Measurements from ENCODE around the gene FASTK. TPM values are rescaled to one million over a fixed set of nuclear protein-coding genes. Genes with fewer than 3 reads are reported as not detected.

Gene FASTK
- total and polyA plus RNA-seq, 2 of the 4 experiments (the other 2 are of a cell fraction) = 53.8 to 115 TPM

DNA sequence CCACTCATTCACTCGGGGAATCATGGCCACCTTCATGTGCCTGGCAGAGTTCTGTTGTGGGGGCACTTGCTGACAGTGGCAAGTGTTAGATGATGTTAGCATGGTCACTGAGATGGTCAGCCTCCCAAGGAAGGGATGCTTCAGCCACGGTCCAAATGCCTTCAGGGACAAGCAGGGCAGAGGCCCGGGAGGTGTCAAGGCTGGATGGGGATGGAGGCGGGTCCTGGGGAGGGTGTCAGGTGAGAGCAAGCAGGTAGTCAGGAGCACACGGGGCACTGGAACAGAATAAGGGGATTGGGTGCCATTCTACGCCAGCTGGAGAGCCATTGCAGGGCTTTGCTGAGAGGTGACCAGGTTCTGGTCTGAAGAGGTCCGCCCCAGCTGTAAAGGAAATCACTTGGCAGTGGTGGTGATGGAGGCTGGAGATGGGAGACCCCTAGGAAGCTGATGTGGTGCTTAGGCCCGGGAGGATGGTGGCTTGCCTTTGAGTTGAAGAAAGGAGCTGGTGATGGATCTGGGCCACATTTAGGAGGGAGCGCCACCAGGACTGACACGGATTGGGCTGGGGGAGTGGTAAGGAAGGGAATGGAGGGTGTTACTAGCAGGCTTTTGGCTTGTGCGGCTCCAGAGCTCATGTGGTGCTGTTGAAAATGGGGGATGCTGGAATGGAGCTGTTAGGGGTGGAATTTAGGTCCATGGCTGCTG, 29.8 kb upstream of the FASTK start:
- H3K4ac ChIP-seq (ENCODE audit: low read depth, low read length) = peak overlapping the region; percentile 86
- no peak overlapping the region for H3K18ac ChIP-seq (ENCODE audit: low read depth, low read length)
- ChIA-PET POLR2A (ENCODE audit: unreplicated experiment) (no interaction called here), CTCF (interaction anchor here (0.6 to 1.7 kb wide), 6 partner anchors 13 to 71 kb away, joined by 3 to 7 read pairs (median 4); no protein-coding TSS in a partner anchor)
- no peak overlapping the region for H2BK5ac ChIP-seq (ENCODE audit: low read depth, low read length, poor library complexity, severe bottlenecking)
- no peak overlapping the region for H2BK15ac ChIP-seq (ENCODE audit: low read depth, low read length)
- H3K9me1 ChIP-seq (ENCODE audit: insufficient read depth, low read length) = peaks cover 19% of the 10 kb centered on the region
- H2AK9ac ChIP-seq (replicated peaks; ENCODE audit: low read depth, low read length, poor library complexity) = peak overlapping the region; percentile 92
- 0 out of 4 replicates have a peak overlapping the region, but pooled peaks of 1 of the 2 experiments have one; percentile 29 for H4K8ac ChIP-seq (ENCODE audit: low read depth in 2 of 2, low read length in 2 of 2)
- H3K79me1 ChIP-seq (ENCODE audit: low read depth in 1 of 2, low read length in 2 of 2) = peaks cover 23 to 76% of the 10 kb centered on the region in 2 experiments; a peak in 3 of 4 replicates
- H4K5ac ChIP-seq (ENCODE audit: low read depth, low read length) = no peak overlapping the region
- no peak overlapping the region for H3K4me3 ChIP-seq (ENCODE audit: insufficient read depth, low read depth, low read length)
- peaks cover 22% of the 10 kb centered on the region for H3K4me1 ChIP-seq (ENCODE audit: control insufficient read depth, insufficient read depth, low read length)
- H3K23ac ChIP-seq (ENCODE audit: low read depth, low read length) = peak overlapping the region; percentile 63; the same call in 1 of the 2 replicates
- 0 out of 2 replicates have a peak overlapping the region, but pooled peaks have one; percentile 42 for H2BK120ac ChIP-seq (ENCODE audit: low read depth, low read length)
- H3K9ac ChIP-seq (ENCODE audit: low read depth, low read length) = no peak overlapping the region
- H3K9me3 ChIP-seq (ENCODE audit: control insufficient read depth, insufficient read depth, low read length) = no peaks in the 10 kb centered on the region
- intact Hi-C loops (cut with micrococcal nuclease) = loop anchor here (2.0 to 5.0 kb wide), 4 partner anchors 98 to 332 kb away; no protein-coding TSS in a partner anchor
- H3K56ac ChIP-seq (ENCODE audit: extremely low read depth, insufficient read depth, low read length) = no peak overlapping the region
- peak overlapping the region; percentile 35; the same call in 1 of the 2 replicates for H2BK20ac ChIP-seq (ENCODE audit: low read depth, low read length)
- peak overlapping the region; percentile 38; the same call in 1 of the 2 replicates for H4K91ac ChIP-seq (ENCODE audit: insufficient read depth, low read depth, low read length)
- WGBS, 2 experiments (ENCODE audit: extremely low coverage in 2 of 2, insufficient read length in 1 of 2) = 76% methylated on average over 10 of the region's 11 CpGs; no CpG with 5 or more reads in 1 of the 2 experiments
- H2AFZ ChIP-seq (replicated peaks; ENCODE audit: low read length, poor library complexity) = no peak overlapping the region
- ATAC-seq (ENCODE audit: low read depth) = no peak
- H4K20me1 ChIP-seq (ENCODE audit: insufficient read depth, low read length) = peaks cover 73% of the 10 kb centered on the region
- H3K4me2 ChIP-seq (ENCODE audit: low read depth, low read length) = no peak overlapping the region
- in situ Hi-C loops (cut with MboI; ENCODE audit: low sequenced_read_pairs) = loop anchor here (5.0 to 25.0 kb wide), 2 partner anchors 88 to 323 kb away; partner anchors contain the start of gene ATG9B
- no peak overlapping the region for H3K14ac ChIP-seq (replicated peaks; ENCODE audit: low read depth, low read length)
- peaks cover 5% of the 10 kb centered on the region for H3K36me3 ChIP-seq (ENCODE audit: control insufficient read depth, insufficient read depth, low read length)
- no peak overlapping the region for H3K27ac ChIP-seq (ENCODE audit: insufficient read depth, low read length)
- H3K27me3 ChIP-seq (ENCODE audit: control insufficient read depth, insufficient read depth, low read length) = no peaks in the 10 kb centered on the region
- dilution Hi-C loops (cut with HindIII; ENCODE audit: low sequenced_read_pairs, unreplicated experiment) = no loop called here
- BruUV-seq (replicated peaks) = no TSS peak
- peak overlapping the region; percentile 51; the same call in 1 of the 2 replicates for H2AK5ac ChIP-seq (ENCODE audit: low read depth, low read length)
- DNase-seq = no peak
- TF ChIP-seq MAFK (IDR thresholded peaks at IDR 0.05; ENCODE audit: low read depth, low read length) = no peak
- no peak for TF ChIP-seq RCOR1 (IDR thresholded peaks at IDR 0.05; ENCODE audit: insufficient replicate concordance, low read length)
- TF ChIP-seq RAD21 (IDR thresholded peaks at IDR 0.05; ENCODE audit: low read length) = no peak
- TF ChIP-seq MXI1 (IDR thresholded peaks at IDR 0.05; ENCODE audit: borderline replicate concordance, low read depth, low read length) = no peak
- TF ChIP-seq, protein P1, sequence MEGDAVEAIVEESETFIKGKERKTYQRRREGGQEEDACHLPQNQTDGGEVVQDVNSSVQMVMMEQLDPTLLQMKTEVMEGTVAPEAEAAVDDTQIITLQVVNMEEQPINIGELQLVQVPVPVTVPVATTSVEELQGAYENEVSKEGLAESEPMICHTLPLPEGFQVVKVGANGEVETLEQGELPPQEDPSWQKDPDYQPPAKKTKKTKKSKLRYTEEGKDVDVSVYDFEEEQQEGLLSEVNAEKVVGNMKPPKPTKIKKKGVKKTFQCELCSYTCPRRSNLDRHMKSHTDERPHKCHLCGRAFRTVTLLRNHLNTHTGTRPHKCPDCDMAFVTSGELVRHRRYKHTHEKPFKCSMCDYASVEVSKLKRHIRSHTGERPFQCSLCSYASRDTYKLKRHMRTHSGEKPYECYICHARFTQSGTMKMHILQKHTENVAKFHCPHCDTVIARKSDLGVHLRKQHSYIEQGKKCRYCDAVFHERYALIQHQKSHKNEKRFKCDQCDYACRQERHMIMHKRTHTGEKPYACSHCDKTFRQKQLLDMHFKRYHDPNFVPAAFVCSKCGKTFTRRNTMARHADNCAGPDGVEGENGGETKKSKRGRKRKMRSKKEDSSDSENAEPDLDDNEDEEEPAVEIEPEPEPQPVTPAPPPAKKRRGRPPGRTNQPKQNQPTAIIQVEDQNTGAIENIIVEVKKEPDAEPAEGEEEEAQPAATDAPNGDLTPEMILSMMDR (conservative IDR thresholded peaks at IDR 0.05; ENCODE audit: low read depth, low read length) = no peak
- TF ChIP-seq CHD1 (IDR thresholded peaks at IDR 0.05; ENCODE audit: low read depth, low read length) = no peak
- TF ChIP-seq SMC3 (IDR thresholded peaks at IDR 0.05; ENCODE audit: low read depth, low read length) = no peak
- no peak for TF ChIP-seq NFE2L2 (IDR thresholded peaks at IDR 0.05; ENCODE audit: low read depth, low read length)
- no peak for TF ChIP-seq POLR2A (IDR thresholded peaks at IDR 0.05; ENCODE audit: low read depth, low read length)
- TF ChIP-seq FOS (IDR thresholded peaks at IDR 0.05; ENCODE audit: low read depth, low read length) = no peak
- TF ChIP-seq, protein P2, sequence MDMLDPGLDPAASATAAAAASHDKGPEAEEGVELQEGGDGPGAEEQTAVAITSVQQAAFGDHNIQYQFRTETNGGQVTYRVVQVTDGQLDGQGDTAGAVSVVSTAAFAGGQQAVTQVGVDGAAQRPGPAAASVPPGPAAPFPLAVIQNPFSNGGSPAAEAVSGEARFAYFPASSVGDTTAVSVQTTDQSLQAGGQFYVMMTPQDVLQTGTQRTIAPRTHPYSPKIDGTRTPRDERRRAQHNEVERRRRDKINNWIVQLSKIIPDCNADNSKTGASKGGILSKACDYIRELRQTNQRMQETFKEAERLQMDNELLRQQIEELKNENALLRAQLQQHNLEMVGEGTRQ (IDR thresholded peaks at IDR 0.05; ENCODE audit: low read depth, low read length) = no peak
- TF ChIP-seq RFX5 (IDR thresholded peaks at IDR 0.05; ENCODE audit: low read depth, low read length) = no peak
- TF ChIP-seq, protein P3, sequence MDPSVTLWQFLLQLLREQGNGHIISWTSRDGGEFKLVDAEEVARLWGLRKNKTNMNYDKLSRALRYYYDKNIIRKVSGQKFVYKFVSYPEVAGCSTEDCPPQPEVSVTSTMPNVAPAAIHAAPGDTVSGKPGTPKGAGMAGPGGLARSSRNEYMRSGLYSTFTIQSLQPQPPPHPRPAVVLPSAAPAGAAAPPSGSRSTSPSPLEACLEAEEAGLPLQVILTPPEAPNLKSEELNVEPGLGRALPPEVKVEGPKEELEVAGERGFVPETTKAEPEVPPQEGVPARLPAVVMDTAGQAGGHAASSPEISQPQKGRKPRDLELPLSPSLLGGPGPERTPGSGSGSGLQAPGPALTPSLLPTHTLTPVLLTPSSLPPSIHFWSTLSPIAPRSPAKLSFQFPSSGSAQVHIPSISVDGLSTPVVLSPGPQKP (IDR thresholded peaks at IDR 0.05; ENCODE audit: borderline replicate concordance, low read depth, low read length) = no peak
- no peak for TF ChIP-seq CEBPB (IDR thresholded peaks at IDR 0.05; ENCODE audit: low read depth, low read length)
